ENCODE measurements around the gene TMEM135.

DNA sequence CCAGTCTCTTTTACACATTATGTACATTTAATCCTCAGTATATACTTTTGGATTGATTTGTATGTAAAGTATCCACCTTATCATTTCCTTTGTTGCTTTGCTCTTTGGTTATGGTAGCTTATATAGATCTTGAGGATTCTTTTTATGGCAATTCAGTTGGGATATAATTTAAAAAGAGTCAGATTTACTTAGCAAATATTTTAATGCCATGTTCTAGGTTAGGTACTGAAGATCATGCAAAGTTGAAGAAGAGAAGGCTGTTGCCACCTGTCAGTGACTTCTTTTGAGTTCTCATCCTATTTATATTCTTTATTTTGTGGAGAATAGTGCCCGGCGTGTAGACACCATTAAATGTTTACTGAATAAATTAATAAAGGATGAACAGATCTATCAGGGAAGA lies 279.7 kb downstream of the TMEM135 start:
- TF ChIP-seq, protein P1, sequence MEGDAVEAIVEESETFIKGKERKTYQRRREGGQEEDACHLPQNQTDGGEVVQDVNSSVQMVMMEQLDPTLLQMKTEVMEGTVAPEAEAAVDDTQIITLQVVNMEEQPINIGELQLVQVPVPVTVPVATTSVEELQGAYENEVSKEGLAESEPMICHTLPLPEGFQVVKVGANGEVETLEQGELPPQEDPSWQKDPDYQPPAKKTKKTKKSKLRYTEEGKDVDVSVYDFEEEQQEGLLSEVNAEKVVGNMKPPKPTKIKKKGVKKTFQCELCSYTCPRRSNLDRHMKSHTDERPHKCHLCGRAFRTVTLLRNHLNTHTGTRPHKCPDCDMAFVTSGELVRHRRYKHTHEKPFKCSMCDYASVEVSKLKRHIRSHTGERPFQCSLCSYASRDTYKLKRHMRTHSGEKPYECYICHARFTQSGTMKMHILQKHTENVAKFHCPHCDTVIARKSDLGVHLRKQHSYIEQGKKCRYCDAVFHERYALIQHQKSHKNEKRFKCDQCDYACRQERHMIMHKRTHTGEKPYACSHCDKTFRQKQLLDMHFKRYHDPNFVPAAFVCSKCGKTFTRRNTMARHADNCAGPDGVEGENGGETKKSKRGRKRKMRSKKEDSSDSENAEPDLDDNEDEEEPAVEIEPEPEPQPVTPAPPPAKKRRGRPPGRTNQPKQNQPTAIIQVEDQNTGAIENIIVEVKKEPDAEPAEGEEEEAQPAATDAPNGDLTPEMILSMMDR (IDR thresholded peaks at IDR 0.05; ENCODE audit: low read length), result no peak
- no peak for TF ChIP-seq EZH2 (IDR thresholded peaks at IDR 0.05; ENCODE audit: borderline replicate concordance, low read length)
